PC-9 (cell line): ENCODE results near the gene MCCC2.
"Not testable (repeated sequence)": the region's sequence is repeated elsewhere in the genome, so short reads cannot be mapped to it uniquely, and the experiment has no call there.

ENCODE experiments used
- CTCF ChIP-seq: fragments of 200-600 bp; sonication (generic); conservative IDR thresholded peaks from 2 replicates; pipeline ENCODE4 v1.6.1; 2017; ENCODE audit warnings: mixed run types, antibody characterized with exemption, mild to moderate bottlenecking, moderate library complexity
- EZH2 ChIP-seq: fragments of 200-600 bp; sonication (generic); IDR thresholded peaks from 2 replicates; pipeline ENCODE4 v1.8.0; 2017; ENCODE audit warnings: antibody characterized with exemption, low read depth

DNA sequence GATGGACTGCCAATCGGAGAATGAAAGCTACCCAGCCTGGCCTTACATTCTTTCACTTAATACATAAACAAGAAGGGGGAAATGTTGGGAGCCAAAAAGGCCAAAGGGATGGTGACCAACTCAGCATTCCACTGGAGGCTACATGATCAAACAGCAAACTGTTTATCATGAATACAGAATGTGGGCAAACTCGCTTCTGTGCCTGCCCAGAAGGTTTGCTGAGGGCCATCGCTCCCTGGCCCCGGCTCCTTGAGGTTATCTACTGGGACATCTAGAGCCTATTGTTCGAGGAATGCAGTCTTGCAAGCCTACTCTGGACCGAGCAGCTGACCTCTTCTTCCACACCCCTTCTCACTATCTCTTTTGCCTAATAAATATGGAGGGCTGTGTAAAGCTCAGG, 9.3 kb upstream of the MCCC2 start:
- TF ChIP-seq CTCF, EZH2: not testable (repeated sequence)
